ENCODE results near the gene TMEM39B. TPM values are rescaled to one million over a fixed set of nuclear protein-coding genes. Genes with fewer than 3 reads are reported as not detected.

Gene TMEM39B
- 10 to 100 TPM in 1 of 4 donors, 1 to 10 TPM in 3; 2.6 to 35.8 (median 3.5) TPM for total RNA-seq

- TF ChIP-seq POLR2AphosphoS5 (IDR thresholded peaks at IDR 0.05): peak; percentile 60 to 79 (median 71)
- TF ChIP-seq POLR2A (IDR thresholded peaks at IDR 0.05): peak; percentile 44
- no peak for TF ChIP-seq EP300 (IDR thresholded peaks at IDR 0.05; ENCODE audit: low read depth)
- peak in 3 of 5 experiments; percentile 12 to 40 (median 38) for TF ChIP-seq CTCF (IDR thresholded peaks at IDR 0.05)
- DNase-seq: peak; percentile 95
- peaks cover 0 to 6% (median 0%) of the 10 kb centered on the region in 4 donors for H3K36me3 ChIP-seq
- peak within 1 kb of the TSS; percentile 74 to 90 (median 80) for H3K4me3 ChIP-seq
- H3K27me3 ChIP-seq: peaks cover 2% of the 10 kb centered on the region
- peak within 1 kb of the TSS; percentile 87 to 99 (median 96) for H3K27ac ChIP-seq
- 2% methylated on average over 18 of the region's 67 CpGs; no CpG with 5 or more reads in 1 of the 2 donors for whole genome bisulfite sequencing, 2 donors (ENCODE audit: low coverage in 1 of 2)
- no peaks in the 10 kb centered on the region for H3K9me3 ChIP-seq
- peaks cover 8 to 27% (median 15%) of the 10 kb centered on the region in 4 donors for H3K4me1 ChIP-seq
- in situ Hi-C loops (cut with MboI; ENCODE audit: low pct_ligation_motif_present in 1 of 4, low pct_unique_long_range_greater_than_20kb in 1 of 4, low sequenced_read_pairs in 3 of 4) (no loop called here), intact Hi-C loops (cut with DNase I; ENCODE audit: low total_unique reads) (no loop called here)
Measured at GRCh38 chr1:32072622-32073298, at the start of gene TMEM39B. Gene TMEM39B, plus strand, starts transcription at chr1:32072939. Its CDS starts 109 bp downstream, at chr1:32073048.

GRCh38 chr1:32023351-32023750 lies 49.4 kb upstream of the TMEM39B start:
- no peaks in the 10 kb centered on the region for H3K27me3 ChIP-seq
- no peaks in the 10 kb centered on the region for H3K9me3 ChIP-seq
- WGBS, 2 donors (ENCODE audit: low coverage in 1 of 2): 67 to 75% methylated on average over 3 of the region's 3 CpGs
- TF ChIP-seq EP300 (IDR thresholded peaks at IDR 0.05; ENCODE audit: low read depth) (no peak), POLR2AphosphoS5 (IDR thresholded peaks at IDR 0.05) (no peak)
- H3K36me3 ChIP-seq: no peaks in the 10 kb centered on the region
- peaks cover 21 to 74% (median 49%) of the 10 kb centered on the region in 4 donors for H3K4me1 ChIP-seq
- in situ Hi-C loops (cut with MboI; ENCODE audit: low pct_ligation_motif_present in 1 of 4, low pct_unique_long_range_greater_than_20kb in 1 of 4, low sequenced_read_pairs in 3 of 4) (no loop called here), intact Hi-C loops (cut with DNase I; ENCODE audit: low total_unique reads) (no loop called here)
- H3K4me3 ChIP-seq: no peak overlapping the region
- no peak for DNase-seq
- H3K27ac ChIP-seq: no peak overlapping the region

DNA sequence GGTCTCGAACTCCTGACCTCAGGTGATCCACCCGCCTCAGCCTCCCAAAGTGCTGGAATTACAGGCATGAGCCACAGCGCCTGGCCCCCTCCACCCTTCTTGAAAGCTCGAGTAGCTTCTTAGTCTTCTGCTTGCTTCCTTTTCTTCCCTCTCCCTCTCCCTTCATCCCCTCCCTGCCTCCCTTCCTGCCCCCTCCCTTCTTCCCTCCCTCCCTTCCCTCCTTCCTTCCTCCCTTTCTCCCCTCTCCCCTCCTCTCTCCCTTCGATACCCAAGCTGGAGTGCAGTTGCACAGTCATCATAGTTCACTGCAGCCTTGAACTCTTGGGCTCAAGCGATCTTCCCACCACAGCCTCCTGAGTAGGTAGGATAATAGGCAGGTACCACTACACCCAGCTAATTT lies 47.2 kb upstream of the TMEM39B start:
- WGBS, 2 donors (ENCODE audit: low coverage in 1 of 2): 85 to 86% methylated on average over 5 to 6 of the region's 6 CpGs
- no peak overlapping the region for H3K4me3 ChIP-seq
- TF ChIP-seq POLR2A (IDR thresholded peaks at IDR 0.05): no peak
- no peak for TF ChIP-seq CTCF (IDR thresholded peaks at IDR 0.05)
- no peak for TF ChIP-seq POLR2AphosphoS5 (IDR thresholded peaks at IDR 0.05)
- TF ChIP-seq EP300 (IDR thresholded peaks at IDR 0.05; ENCODE audit: low read depth): no peak
- DNase-seq: no peak
- intact Hi-C loops (cut with DNase I; ENCODE audit: low total_unique reads): no loop called here
- in situ Hi-C loops (cut with MboI; ENCODE audit: low pct_ligation_motif_present in 1 of 4, low pct_unique_long_range_greater_than_20kb in 1 of 4, low sequenced_read_pairs in 3 of 4): no loop called here
- H3K9me3 ChIP-seq: no peaks in the 10 kb centered on the region
- peaks cover 0 to 5% (median 0%) of the 10 kb centered on the region in 4 donors for H3K36me3 ChIP-seq
- no peaks in the 10 kb centered on the region for H3K27me3 ChIP-seq
- peaks cover 10 to 69% (median 33%) of the 10 kb centered on the region in 4 donors for H3K4me1 ChIP-seq
- H3K27ac ChIP-seq: no peak overlapping the region

- Histone ChIP-seq H3K36me3 (peaks cover 0 to 11% (median 5%) of the 10 kb centered on the region in 4 donors), H3K9me3 (no peaks in the 10 kb centered on the region), H3K4me1 (peaks cover 9 to 59% (median 25%) of the 10 kb centered on the region in 4 donors), H3K27ac (no peak overlapping the region), H3K27me3 (no peaks in the 10 kb centered on the region), H3K4me3 (no peak overlapping the region)
- no peak for TF ChIP-seq POLR2A (IDR thresholded peaks at IDR 0.05)
- no peak for TF ChIP-seq POLR2AphosphoS5 (IDR thresholded peaks at IDR 0.05)
- TF ChIP-seq EP300 (IDR thresholded peaks at IDR 0.05; ENCODE audit: low read depth): no peak
- TF ChIP-seq CTCF (IDR thresholded peaks at IDR 0.05): no peak
- in situ Hi-C loops (cut with MboI; ENCODE audit: low pct_ligation_motif_present in 1 of 4, low pct_unique_long_range_greater_than_20kb in 1 of 4, low sequenced_read_pairs in 3 of 4) (no loop called here), intact Hi-C loops (cut with DNase I; ENCODE audit: low total_unique reads) (no loop called here)
- WGBS, 2 donors (ENCODE audit: low coverage in 1 of 2): 86 to 90% methylated on average over 3 of the region's 3 CpGs
- DNase-seq: no peak
Measured at GRCh38 chr1:32028746-32029145, 44.0 kb upstream of the TMEM39B start.
